ENCODE data around the gene EGF.

GRCh38 chr4:110010797-110011196, 98.1 kb downstream of the EGF start:
- TF ChIP-seq CTCF (IDR thresholded peaks at IDR 0.05) (no peak), POLR2A (IDR thresholded peaks at IDR 0.05) (no peak)
